Esophagus muscularis mucosa (tissue), 3 donors: Measurements from ENCODE around the gene MGME1.

Experiments
- CTCF ChIP-seq, 3 experiments: fragments of 200-600 bp in 2 of 3; fragments of 450-650 bp in 1 of 3; sonication (generic) in 2 of 3; IDR thresholded peaks; one replicate each; pipeline ENCODE4 v1.5.1; 2017 to 2019; ENCODE audit warnings: antibody characterized with exemption in 3 of 3, mild to moderate bottlenecking in 2 of 3, moderate library complexity in 1 of 3
- POLR2AphosphoS5 ChIP-seq, 2 donors: sonication (generic); formaldehyde crosslinking; IDR thresholded peaks; one replicate each; pipeline ENCODE4 v1.6.1; 2017; ENCODE audit warnings: antibody characterized with exemption in 2 of 2

- peak in 2 of 3 experiments; percentile 15 to 41 for TF ChIP-seq CTCF (IDR thresholded peaks at IDR 0.05)
- TF ChIP-seq POLR2AphosphoS5 (IDR thresholded peaks at IDR 0.05) = no peak
These were observed 50.2 kb downstream of the MGME1 start for GRCh38 chr20:18019068-18019467.
